HepG2 (cell line): ENCODE measurements around the gene SLC35D3. TPM values are rescaled to one million over a fixed set of nuclear protein-coding genes. Genes with fewer than 3 reads are reported as not detected.
A peak's percentile ranks its signal among the peaks of the same experiment; 100 is the strongest.

Experiments
- GABPB1 ChIP-seq: IDR thresholded peaks from 2 replicates; pipeline ENCODE4 v1.6.1; 2016; ENCODE audit warnings: mild to moderate bottlenecking, missing genetic modification reagents, moderate library complexity, missing compliant biosample characterization
- HBP1 ChIP-seq: IDR thresholded peaks from 2 replicates; pipeline ENCODE4 v1.6.1; 2016; ENCODE audit warnings: low read depth, control low read depth
- HDAC2 ChIP-seq: sonication (generic); formaldehyde crosslinking; IDR thresholded peaks from 2 replicates; pipeline ENCODE4 v1.4.0; 2020; ENCODE audit warnings: missing genetic modification reagents
- HOXA3 ChIP-seq: sonication (generic); formaldehyde crosslinking; IDR thresholded peaks from 2 replicates; pipeline ENCODE4 v1.5.0; 2020; ENCODE audit warnings: missing genetic modification reagents
- KDM2A ChIP-seq: sonication (generic); formaldehyde crosslinking; IDR thresholded peaks from 2 replicates; pipeline ENCODE4 v1.4.0; 2020; ENCODE audit warnings: low read depth, missing genetic modification reagents, borderline replicate concordance
- MAZ ChIP-seq, 2 experiments: sonication (generic) in 1 of 2; formaldehyde crosslinking in 1 of 2; IDR thresholded peaks; 2 replicates each; pipeline versions ENCODE4 v1.5.0 to v1.6.1; 2012 to 2020; ENCODE audit warnings: low read depth in 2 of 2, mild to moderate bottlenecking in 2 of 2, borderline replicate concordance in 1 of 2, improper control_type of control experiment in 1 of 2, low read length in 1 of 2, missing genetic modification reagents in 1 of 2, moderate library complexity in 1 of 2
- NR2C2 ChIP-seq: sonication (generic); formaldehyde crosslinking; IDR thresholded peaks from 2 replicates; pipeline ENCODE4 v1.4.0; 2020; ENCODE audit warnings: missing genetic modification reagents, mild to moderate bottlenecking, moderate library complexity, borderline replicate concordance
- RORA ChIP-seq: sonication (generic); formaldehyde crosslinking; IDR thresholded peaks from 2 replicates; pipeline ENCODE4 v1.5.0; 2020; ENCODE audit warnings: mild to moderate bottlenecking, missing genetic modification reagents, moderate library complexity
- SRF ChIP-seq: IDR thresholded peaks from 2 replicates; pipeline ENCODE4 v1.6.1; 2011; ENCODE audit warnings: mild to moderate bottlenecking, low read depth, low read length, moderate library complexity
- STAG1 ChIP-seq: sonication (generic); formaldehyde crosslinking; IDR thresholded peaks from 2 replicates; pipeline ENCODE4 v1.4.0; 2020; ENCODE audit warnings: missing genetic modification reagents
- ZBTB4 ChIP-seq: sonication (generic); formaldehyde crosslinking; IDR thresholded peaks from 2 replicates; pipeline ENCODE4 v1.4.0; 2020; ENCODE audit warnings: missing genetic modification reagents, mild to moderate bottlenecking, borderline replicate concordance
- ZNF12 ChIP-seq: sonication (generic); formaldehyde crosslinking; IDR thresholded peaks from 2 replicates; pipeline ENCODE4 v1.5.0; 2020; ENCODE audit warnings: missing genetic modification reagents
- ZNF124 ChIP-seq: sonication (generic); formaldehyde crosslinking; IDR thresholded peaks from 2 replicates; pipeline ENCODE4 v1.4.0; 2020; ENCODE audit warnings: missing genetic modification reagents
- ZNF282 ChIP-seq: fragments of 450-650 bp; IDR thresholded peaks from 2 replicates; pipeline ENCODE4 v1.6.1; 2018; ENCODE audit not compliant: partially characterized antibody
- ZNF577 ChIP-seq: sonication (generic); formaldehyde crosslinking; IDR thresholded peaks from 2 replicates; pipeline ENCODE4 v1.4.0; 2020; ENCODE audit warnings: mild to moderate bottlenecking, low read depth, missing genetic modification reagents, borderline replicate concordance
- ZNF788 ChIP-seq: sonication (generic); formaldehyde crosslinking; IDR thresholded peaks from 2 replicates; pipeline ENCODE4 v1.5.0; 2020; ENCODE audit warnings: mild to moderate bottlenecking, missing genetic modification reagents, borderline replicate concordance
- polyA plus RNA-seq, 8 experiments: library from polyadenylated mRNA; depleted of rRNA in 3 of 8; stranded (reverse) in 7 of 8; unstranded in 1 of 8; fragments of >200 nt; fragmentation: Illumina TruSeq in 4 of 8; extraction: Trizol in 4 of 8; gene quantifications; 2 replicates each; pipeline versions ENCODE4 v1.2.1 to v1.2.3, GENCODE V29; 2011 to 2016; ENCODE audit warnings: low read depth in 4 of 8, missing spikeins in 1 of 8, mixed read lengths in 1 of 8; ENCODE audit not compliant: insufficient read depth in 1 of 8
- total RNA-seq, 5 experiments: library from RNA; depleted of rRNA; stranded (reverse); fragments of >200 nt; fragmentation: Illumina TruSeq; extraction: Trizol; gene quantifications; 2 replicates each; pipeline ENCODE4 v1.2.3, GENCODE V29; 2016; ENCODE audit warnings: low read depth in 1 of 5
- TF ChIP-seq, protein P1 (sequence below): sonication (generic); formaldehyde crosslinking; conservative IDR thresholded peaks from 2 replicates; pipeline ENCODE4 v1.8.0; 2022; ENCODE audit warnings: low read depth, missing genetic modification reagents
- TF ChIP-seq, protein P2 (sequence below), 2 experiments: sonication (generic) in 1 of 2; formaldehyde crosslinking in 1 of 2; IDR thresholded peaks; 2 replicates each; pipeline versions ENCODE4 v1.4.0 to v1.6.1; 2018 to 2020; ENCODE audit warnings: missing genetic modification reagents in 2 of 2, borderline replicate concordance in 1 of 2, low read depth in 1 of 2, mild to moderate bottlenecking in 1 of 2, missing biosample characterization in 1 of 2
- TF ChIP-seq, protein P3 (sequence below): sonication (generic); formaldehyde crosslinking; IDR thresholded peaks from 2 replicates; pipeline ENCODE4 v1.8.1; 2023; ENCODE audit warnings: mild to moderate bottlenecking, missing genetic modification reagents, borderline replicate concordance

Gene SLC35D3
- total and polyA plus RNA-seq, 2 of the 13 experiments (the other 11 are each of a cell fraction or from before 2014, with no cell fraction given), result not detected

GRCh38 chr6:136967876-136968752 lies 46.0 kb downstream of the SLC35D3 start (continued):
- TF ChIP-seq RORA (no peak), HOXA3 (0 out of 2 replicates have a peak, but pooled peaks have one; percentile 22), HDAC2 (CRISPR knock-in tag) (no peak), NR2C2 (CRISPR knock-in tag) (peak; percentile 62; the same call in 1 of the 2 replicates), SRF (no peak), STAG1 (CRISPR knock-in tag) (peak; percentile 77), ZNF12 (no peak), ZNF124 (CRISPR knock-in tag) (no peak), ZNF788 (CRISPR knock-in tag) (peak; percentile 37; the same call in 1 of the 2 replicates), HBP1 (CRISPR knock-in tag) (no peak), MAZ (IDR thresholded peaks at IDR 0.05; ENCODE audit: borderline replicate concordance, low read depth, low read length) (no peak), MAZ (CRISPR knock-in tag; IDR thresholded peaks at IDR 0.05; ENCODE audit: low read depth) (no peak), ZNF577 (CRISPR knock-in tag) (no peak), ZBTB4 (no peak), ZNF282 (no peak), GABPB1 (CRISPR knock-in tag) (peak; percentile 68), KDM2A (CRISPR knock-in tag) (no peak)
- TF ChIP-seq, protein P1, sequence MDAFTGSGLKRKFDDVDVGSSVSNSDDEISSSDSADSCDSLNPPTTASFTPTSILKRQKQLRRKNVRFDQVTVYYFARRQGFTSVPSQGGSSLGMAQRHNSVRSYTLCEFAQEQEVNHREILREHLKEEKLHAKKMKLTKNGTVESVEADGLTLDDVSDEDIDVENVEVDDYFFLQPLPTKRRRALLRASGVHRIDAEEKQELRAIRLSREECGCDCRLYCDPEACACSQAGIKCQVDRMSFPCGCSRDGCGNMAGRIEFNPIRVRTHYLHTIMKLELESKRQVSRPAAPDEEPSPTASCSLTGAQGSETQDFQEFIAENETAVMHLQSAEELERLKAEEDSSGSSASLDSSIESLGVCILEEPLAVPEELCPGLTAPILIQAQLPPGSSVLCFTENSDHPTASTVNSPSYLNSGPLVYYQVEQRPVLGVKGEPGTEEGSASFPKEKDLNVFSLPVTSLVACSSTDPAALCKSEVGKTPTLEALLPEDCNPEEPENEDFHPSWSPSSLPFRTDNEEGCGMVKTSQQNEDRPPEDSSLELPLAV (CRISPR knock-in tag), result no peak
- TF ChIP-seq, protein P2, sequence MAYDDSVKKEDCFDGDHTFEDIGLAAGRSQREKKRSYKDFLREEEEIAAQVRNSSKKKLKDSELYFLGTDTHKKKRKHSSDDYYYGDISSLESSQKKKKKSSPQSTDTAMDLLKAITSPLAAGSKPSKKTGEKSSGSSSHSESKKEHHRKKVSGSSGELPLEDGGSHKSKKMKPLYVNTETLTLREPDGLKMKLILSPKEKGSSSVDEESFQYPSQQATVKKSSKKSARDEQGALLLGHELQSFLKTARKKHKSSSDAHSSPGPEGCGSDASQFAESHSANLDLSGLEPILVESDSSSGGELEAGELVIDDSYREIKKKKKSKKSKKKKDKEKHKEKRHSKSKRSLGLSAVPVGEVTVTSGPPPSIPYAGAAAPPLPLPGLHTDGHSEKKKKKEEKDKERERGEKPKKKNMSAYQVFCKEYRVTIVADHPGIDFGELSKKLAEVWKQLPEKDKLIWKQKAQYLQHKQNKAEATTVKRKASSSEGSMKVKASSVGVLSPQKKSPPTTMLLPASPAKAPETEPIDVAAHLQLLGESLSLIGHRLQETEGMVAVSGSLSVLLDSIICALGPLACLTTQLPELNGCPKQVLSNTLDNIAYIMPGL (CRISPR knock-in tag; IDR thresholded peaks at IDR 0.05; ENCODE audit: borderline replicate concordance in 1 of 2, low read depth in 1 of 2), result 0 out of 4 replicates have a peak, but pooled peaks of 1 of the 2 experiments have one; percentile 36
- TF ChIP-seq, protein P3, sequence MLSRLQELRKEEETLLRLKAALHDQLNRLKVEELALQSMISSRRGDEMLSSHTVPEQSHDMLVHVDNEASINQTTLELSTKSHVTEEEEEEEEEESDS (CRISPR knock-in tag), result no peak
